Measurements from ENCODE around the gene ITPKC.
A peak's percentile ranks its signal among the peaks of the same experiment; 100 is the strongest.

ITPKC gene

DNA sequence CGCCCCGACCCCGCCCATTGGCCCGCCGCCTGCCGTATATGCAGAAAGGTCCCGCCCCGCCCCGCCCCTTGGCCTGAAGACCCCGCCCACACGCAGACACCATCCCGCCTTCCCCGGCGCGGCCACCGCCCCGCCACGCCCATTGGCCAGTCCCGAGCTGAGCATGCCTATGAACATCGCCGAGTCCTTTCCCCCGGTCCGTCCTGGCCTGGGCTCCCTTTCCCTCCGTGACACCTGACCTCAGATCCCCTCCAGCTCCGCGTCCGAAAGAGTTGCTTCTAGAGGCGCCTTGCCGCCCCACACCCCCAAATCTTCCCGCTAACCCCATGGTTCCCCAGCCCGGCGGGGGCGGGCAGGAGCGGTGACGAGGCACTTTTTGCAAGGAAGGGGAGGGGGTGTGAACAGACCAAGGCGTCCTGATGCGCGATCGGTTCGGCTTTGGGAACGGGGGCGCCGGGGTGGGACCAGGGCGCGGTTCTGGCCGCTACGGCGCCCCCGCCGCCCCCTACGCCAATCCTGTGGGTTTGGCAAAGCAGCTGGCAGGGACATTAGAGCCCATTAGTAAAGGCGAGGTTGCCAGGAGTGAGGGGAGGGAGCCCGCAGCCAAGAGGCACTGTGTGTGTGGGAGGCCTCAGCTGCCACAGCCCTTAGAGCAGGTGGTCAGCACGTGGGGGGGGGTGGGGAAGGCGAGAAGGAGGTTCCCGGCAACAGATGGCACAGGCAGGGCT is 26.1 kb upstream of the ITPKC start:
- peak; percentile 66 for DNase-seq

DNA sequence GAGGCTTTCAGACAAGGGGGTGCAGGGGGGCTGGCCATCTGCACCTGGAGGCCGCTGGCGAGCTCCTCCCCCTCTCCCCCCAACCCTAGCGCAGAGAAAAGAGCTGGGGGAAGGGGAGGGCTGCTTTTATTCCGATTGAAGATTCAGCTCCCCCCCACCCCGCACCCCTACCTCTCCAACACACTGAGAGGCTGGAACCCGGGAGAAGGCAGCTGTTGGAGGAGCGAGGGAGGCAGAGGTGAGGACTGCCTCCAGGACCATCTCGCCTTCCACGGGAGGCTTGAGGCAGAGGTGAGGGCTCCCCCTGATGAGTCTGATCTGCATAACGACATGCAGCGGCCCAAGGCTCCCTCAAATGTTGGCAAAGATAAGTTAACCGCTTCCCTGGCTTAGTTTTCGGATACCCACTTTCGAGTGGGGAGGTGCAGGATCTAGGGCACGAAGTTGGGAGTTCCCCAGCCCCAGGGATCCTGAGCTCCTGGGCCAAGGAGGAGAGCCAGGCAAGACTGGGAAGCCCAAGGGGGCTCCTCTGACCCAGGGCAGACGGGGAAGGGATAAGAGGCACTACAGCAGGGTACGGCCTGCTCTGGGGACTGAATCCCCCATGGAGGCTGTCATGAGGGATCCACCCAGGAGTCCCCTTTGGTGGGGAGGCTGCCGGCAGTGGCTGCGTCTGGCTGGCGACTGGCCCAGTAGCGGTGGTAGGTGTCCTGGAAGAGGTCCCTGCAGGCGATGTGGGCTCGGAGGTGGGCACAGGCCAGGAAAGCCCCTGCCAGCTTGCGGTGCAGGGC is 25.3 kb upstream of the ITPKC start:
- DNase-seq: no peak

DNA sequence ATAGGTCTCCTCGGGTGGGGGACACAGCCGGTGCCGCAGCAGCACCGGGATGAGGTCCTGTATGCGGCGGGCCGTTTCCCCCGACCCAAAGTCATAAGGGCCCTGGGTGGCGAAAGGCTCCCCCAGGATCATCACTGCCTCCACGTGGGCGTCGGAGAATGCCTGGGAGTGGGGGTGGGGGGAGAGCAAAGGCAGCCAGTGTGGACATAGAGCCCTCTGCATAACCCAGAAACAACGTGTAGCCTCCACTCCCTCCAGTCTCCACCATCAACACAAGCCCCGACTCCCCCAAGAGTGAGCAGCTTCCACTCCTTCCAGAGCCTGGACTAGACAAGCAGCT is 24.7 kb upstream of the ITPKC start:
- no peak for DNase-seq

DNA sequence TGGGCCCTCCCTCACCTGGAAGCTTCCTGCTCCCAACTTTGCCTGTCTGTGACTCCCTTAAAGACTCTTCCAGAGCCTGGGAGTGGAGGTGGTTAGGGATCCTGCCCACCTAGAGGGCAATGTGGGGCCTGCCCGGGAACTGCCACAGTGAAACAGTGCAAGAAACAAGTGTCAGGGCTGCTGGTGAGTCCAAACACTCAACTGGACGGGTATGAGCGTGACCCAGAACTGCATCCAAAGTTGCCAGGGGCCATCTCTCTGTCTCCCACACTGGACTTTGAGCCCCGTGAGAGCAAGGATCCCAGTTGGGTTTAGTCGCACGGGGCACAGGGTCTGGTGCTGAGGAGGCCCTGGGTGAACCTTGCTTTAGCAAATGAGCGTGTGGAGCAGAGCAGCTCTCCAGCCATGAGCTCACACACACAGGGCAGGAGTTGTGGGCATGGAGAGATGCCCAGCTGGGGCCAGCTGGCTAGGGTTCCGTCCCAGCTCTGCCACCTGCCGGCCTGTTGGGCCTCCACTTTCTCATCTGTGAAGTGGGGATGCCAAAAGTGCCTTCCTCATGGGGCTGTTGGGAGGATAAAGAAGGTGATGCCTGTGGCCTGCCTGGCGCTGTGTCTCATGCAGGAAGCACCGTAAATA is 23.6 kb upstream of the ITPKC start:
- no peak for DNase-seq

DNA sequence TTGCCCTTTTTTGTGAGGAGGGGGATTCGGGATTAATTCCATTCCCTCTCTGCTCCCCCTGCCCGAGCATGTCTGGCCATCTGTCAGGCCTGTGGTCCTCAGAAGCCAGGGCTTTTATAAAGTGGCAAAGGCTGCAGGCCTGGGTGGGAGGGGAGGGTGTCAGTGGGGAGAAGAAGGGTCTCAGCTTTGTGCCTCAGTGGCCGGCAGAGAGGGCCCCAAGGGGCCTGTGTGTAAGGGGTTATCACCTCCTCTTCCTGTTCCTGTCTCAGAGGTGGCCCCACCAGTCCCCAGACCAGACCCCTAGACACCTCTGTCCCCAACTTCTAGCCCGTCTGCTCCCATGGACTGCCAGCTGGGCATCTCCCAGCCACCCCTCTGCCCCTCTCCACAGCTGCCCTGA is 23.0 kb upstream of the ITPKC start:
- no peak for DNase-seq

DNA sequence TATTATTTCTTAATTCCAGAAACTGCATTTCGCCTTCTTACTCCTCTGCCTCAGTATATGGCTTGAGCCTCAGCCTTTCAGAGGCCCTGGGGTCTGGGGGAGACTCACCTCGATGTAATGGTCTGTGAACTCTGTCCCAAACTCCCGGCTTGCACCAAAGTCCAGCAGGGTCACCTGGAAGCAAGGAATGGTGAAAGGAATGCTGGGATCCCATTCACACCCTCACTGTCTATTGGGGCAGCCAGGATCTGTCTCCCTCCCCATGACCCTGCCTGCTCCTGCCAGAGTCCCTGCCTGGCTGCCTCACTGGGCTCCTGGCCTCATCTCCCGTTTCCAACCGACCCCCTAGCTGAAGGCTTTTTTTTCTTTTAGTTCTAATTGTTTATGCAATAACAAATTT is 21.0 kb upstream of the ITPKC start:
- no peak for DNase-seq

DNA sequence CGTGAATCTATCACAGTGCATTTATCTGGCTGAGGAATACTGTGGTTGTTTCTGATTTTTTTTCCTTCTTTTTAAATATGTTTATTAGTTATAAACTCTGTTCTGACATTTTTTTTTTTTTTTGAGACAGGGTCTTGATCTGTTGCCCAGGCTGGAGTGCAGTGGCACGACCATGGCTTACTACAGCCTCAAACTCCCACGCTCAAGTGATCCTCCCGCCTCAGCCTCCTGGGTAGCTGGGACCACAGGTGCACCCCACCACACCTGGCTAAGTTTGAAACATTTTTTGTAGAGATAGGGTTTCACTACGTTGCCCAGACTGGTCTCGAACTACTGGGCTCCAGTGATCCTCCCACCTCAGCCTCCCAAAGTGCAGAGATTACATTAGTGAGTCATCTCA is 19.9 kb upstream of the ITPKC start:
- DNase-seq: no peak

DNA sequence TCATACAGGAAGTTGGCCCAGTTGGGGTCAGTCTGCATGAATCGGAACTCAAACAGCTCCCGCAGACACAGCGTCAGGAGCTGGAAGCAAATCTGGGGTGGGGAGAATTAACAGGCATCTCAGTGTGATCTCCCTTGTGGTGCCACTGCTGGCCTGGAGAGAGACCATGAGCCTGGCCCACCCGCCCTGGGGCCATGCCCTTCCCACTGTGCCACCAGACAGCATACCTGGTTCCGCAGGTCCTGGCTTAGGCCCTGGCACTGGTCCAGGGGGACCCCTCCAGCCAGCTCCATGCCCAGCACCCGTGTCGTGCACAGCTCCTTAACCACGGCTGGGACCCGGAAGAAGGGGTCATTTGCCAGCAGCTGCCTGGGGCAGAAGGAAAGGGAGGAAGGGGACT is 16.8 kb upstream of the ITPKC start:
- DNase-seq: no peak

DNA sequence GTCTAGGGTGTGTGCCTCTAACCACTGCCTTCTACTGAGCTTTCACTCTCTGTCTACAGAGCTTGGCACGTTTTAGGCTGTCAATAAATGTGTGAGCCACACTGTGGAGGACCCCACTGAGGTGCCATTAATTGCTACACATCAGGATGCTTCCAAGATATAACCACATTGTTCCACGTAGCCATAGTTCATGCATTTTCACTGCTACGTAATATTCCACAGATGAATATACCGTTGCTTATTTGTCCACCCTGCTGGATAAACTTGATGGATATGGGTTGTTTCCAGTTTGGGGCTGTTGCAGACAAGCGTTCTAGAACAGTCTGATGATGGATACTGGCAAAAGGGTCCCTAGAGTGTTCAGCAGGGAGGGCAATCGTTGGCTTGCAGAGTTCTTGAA is 15.2 kb upstream of the ITPKC start:
- DNase-seq: no peak

DNA sequence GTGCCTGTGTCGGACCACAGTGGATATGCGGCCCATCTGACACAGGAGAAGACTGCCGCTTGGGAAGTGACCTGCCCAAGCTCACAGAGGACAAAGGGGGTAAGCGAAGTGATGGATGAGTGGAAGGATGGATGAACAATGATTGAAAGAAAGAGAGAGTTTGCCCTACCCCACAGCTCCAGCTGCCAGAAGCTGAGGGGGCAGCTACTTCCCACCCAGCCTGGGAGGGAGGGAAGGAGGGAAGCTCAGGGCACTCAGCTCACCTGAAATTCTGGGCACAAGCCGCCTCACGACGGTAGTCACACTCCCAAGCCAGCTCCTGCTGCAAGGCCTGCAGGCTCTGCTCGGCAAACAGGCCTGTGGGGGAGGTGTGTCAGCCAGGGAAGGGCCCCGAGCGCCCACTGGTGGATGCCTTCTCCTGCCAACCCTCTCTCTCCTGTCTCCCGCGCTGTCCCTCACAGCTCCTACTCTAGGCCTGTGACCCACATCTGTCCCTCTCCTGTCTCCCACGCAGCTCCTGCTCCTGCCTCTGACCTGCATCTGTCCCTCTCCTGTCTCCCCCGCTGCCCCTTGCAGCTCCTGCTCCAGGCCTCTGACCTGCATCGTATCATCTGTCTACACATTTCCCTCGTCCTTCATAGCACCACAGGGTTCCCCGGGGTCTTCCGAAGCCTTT is 14.4 kb upstream of the ITPKC start:
- no peak for DNase-seq

DNA sequence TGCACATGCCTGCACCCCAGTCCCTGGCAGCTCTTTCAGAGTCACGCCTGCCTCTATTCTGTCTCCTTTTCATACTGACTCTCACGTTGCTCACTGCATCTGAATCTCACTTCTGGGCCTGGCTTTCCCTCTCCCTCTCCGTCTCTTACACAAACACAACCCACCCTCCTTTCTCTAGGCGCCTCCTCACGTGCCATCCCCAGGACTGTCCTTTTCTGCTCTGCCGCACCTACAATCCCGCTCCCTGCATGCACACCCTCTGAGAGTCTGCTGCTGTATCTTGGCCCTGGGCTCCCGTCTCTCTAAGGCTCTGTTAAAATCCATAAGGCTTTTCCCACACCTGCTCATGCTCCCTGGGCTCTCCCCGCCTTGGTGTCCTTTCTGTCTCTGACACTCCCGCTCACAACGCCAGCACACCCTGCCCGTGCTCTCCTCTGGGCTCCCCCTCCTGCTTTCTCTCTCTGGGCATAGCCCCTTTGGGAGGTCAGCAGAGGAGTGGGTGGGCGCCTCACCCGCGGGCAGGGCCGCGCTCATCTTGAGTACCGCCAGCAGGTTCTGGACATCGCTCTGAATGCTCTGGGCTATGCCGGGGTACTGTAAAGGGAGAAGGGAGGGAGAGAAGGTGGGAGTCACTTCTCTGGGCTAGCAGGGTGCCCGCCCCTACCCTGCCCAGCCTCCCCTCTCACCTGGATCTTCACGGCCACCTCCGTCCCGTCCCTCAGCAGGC is 13.7 kb upstream of the ITPKC start:
- DNase-seq: no peak

DNA sequence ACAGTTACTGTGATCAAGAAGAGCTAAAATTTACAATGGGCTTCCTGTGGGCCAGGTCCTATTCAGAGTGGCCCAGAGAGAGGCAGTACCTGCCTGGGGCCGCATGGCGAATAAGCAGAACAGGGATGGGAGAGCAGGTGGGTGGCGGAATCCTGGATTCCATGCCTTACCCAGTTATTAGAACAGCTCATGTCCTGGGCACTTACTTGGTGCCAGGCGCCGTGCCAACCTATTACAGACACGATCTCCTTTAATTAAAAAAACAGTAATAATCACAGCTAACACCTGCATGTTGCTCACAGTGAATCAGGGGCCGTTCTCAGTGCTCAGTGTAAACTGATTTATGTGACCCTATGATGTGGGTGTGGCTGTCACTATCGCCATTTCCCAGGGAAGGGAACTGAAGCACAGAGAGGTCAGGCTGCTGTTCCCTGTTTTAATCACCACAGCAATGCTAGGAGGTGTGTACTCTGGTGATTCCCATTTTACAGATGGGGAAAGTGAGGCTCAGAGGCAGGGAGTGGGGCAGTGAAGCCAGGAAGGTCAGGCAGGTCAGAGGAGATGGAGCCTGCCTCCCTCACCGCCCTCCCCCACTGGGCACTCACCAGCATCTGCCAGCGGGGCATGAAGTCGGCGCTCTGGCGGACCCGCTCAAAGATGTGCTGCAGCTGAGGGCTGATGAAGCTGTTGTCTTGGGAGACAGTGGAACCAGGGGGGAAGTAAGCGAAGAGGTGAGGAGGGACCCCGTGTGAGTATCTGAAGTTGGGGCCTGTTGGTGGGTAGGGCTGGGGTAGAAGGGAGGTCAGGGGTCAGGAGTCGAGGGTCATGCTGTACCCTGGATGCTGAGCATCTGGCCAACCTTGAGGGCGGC is 12.2 kb upstream of the ITPKC start:
- DNase-seq: no peak

DNA sequence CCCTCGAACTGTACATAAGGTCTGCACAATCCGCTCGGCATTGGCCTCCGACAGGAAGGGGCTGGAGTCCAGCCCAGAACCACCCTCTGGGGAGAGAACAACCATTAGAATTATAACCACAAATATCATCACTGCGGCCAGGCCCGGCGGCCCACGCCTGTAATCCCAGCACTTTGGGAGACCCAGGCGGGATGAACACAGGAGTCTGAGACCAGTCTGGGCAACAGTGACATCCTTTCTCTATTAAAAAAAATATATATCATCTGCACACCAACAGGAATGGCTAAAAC is 11.6 kb upstream of the ITPKC start:
- DNase-seq: no peak

DNA sequence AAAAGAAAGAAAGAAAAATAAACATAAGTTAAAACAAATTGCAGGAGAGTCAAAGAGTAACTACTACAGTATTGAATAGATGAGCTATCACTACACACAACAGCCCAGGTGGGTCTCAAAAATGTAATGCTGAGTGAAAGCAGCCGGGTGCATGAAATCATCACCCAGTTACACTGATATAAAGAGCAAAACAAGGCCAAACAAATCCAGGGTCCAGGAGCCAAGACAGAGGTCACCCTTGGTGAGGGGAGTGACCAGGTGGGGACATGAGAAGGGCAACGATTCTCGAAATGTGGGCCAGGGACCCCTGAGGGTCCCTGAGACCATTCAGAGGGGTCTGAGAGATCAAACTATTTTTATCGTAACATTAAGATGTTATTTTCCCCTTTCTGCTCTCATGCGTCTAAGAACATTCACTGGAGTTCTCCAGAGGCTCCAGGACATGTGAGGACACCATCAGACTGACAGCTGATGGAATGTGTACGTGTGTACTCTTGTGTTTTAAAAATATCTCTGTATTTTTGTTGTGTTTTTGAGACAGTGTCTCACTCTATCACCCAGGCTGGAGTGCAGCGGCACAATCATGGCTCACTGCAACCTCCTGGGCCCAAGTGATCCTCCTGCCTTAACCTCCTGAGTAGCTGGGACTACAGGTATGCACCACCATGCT is 10.8 kb upstream of the ITPKC start:
- DNase-seq: no peak

DNA sequence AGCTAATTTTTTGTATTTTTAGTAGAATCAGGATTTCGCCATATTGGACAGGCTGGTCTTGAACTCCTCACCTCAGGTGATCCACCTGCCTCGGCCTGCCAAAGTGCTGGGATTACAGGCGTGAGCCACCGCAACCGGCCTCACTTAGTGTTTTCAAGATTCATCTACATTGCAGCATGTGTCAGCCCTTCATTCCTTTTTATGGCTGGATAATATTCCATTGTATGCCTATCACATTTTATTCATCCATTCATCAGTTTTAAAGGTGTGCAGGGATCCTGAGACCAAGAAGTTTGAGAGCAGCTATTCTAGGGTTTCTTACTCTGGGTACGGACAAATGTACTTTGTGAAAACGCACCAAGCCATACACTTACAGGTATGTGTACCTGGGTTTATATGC is 9.3 kb upstream of the ITPKC start:
- DNase-seq: no peak

DNA sequence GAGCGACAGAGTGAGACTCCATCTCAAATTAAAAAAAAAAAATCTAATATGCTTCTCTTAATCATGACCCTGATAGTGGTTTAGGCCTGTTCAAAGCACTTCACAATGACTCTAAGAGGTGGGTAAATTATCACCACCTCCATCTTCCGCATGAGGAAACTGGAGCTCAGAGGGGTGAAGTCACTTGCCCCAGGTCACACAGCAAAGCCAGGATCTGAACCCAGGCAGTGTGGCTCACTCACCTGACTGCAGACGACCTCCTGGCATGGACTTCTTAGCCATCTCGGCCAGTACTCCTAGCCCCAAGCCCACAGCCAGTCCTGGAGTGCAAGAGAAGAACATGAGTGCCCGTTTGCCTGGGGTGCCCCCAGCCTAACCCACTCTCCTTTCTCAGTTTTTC is 7.1 kb upstream of the ITPKC start:
- DNase-seq: no peak

DNA sequence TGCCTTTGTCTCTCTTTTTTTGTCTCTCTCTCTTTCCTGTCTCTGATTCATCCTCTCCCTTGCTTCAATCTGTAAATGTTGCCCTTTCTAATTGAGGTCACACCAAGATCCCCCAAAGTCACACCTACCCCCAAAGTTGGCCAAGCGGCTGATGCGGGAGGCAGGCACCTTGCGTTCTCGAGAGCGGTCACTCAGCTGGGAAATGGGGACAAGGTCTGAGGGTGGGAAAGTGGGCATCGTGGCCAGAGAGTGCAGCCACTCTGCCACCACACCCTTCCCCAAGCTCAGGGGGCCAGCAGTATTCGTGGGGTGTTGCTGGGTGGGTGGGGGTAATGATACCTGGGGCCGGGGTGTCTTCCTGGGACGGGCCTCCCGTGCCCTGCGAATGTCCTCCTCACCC is 3.0 kb upstream of the ITPKC start:
- no peak for DNase-seq

DNA sequence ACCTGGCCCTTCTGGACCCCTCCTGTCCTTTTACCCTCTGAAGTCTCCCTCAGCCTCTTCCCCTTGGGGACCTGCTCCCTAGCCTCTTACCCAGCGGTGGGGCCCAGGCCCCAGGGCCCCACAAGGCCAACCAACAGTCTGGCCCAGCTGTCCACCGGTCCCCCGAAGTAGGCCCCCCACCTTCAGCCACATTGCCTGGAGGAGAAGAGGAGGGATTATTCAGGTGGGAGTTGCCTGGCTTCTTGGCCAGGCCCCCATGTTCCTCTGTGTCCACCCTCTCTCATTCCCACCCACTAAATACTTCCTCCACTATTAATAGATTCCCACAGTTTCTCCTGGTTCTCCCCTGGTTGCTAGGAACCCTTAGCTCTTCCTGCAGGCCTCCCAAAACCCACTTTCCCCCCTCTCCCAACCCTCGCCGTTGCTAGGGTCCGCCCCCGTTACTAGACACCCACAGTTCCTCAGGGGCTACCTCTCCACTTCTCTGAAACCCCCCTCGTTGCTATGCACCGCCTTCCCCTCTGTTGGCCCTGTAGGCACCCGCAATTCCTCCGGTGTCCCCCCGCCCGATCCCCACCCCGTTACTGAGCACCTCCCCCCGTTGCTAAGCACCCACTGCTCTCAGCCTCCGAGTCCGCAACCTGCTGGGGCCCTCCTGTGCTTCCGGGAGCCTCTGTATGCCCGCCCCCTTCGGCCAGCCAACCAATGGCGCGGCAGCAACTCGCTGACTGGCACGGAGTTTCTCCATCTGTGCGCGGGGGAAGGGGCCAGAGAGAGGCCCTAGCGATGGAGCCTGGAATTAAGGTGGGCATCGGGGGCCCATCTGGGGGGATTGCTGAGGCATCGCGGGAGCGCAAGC is 2.2 kb upstream of the ITPKC start:
- peak; percentile 78 for DNase-seq

DNA sequence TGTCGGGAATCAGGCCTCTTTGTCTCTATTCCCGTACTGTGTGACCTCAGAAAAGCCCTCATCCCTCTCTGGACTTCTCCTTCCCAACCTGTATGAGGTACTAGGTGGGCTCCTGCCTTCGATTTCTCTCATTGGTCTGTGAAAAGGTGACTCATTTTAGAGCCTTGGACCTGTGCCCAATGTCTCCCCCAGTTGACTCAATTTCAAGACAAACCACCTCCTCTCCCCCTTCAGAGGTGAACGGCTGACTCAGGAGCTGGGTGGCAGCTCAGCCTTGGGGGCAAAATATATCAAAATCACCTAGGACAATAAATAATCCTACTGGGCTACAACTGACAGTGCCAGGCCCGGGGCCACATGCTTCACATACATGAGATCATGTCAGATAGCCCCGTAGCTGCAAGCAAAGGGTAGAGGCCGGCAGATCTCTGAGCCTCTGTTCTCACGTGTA is 856 bp upstream of the ITPKC start:
- no peak for DNase-seq

DNA sequence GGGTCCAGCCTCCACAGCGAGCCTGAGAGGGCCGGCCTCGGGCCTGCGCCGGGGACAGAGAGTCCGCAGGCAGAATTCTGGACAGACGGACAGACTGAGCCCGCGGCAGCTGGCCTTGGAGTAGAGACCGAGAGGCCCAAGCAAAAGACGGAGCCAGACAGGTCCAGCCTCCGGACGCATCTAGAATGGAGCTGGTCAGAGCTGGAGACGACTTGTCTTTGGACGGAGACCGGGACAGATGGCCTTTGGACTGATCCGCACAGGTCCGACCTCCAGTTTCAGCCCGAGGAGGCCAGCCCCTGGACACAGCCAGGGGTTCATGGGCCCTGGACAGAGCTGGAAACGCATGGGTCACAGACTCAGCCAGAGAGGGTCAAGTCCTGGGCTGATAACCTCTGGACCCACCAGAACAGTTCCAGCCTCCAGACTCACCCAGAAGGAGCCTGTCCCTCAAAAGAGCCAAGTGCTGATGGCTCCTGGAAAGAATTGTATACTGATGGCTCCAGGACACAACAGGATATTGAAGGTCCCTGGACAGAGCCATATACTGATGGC is 490 bp downstream of the ITPKC start:
- DNase-seq: no peak
